Mucosa of rectum (tissue), 2 donors: ENCODE results near the gene OPCML.

Experiments used
- H3K27ac ChIP-seq, 2 donors: one replicate each; pipeline ENCODE4 v1.7.0; 2013; ENCODE audit warnings: inconsistent platforms in 2 of 2, low read depth in 2 of 2, low read length in 2 of 2
- H3K27me3 ChIP-seq, 2 donors: one replicate each; pipeline ENCODE4 v1.7.0; 2013; ENCODE audit warnings: low read length in 2 of 2; ENCODE audit not compliant: control insufficient read depth in 2 of 2, insufficient read depth in 2 of 2
- H3K36me3 ChIP-seq, 2 donors: one replicate each; pipeline ENCODE4 v1.7.0; 2013; ENCODE audit warnings: low read length in 2 of 2; ENCODE audit not compliant: control insufficient read depth in 2 of 2, insufficient read depth in 2 of 2
- H3K4me1 ChIP-seq, 2 donors: one replicate each; pipeline ENCODE4 v1.7.0; 2013; ENCODE audit warnings: low read length in 2 of 2, mild to moderate bottlenecking in 1 of 2; ENCODE audit not compliant: control insufficient read depth in 2 of 2, insufficient read depth in 2 of 2
- H3K4me3 ChIP-seq, 2 donors: one replicate each; pipeline ENCODE4 v1.7.0; 2013; ENCODE audit warnings: low read length in 2 of 2
- H3K9ac ChIP-seq, 2 donors: one replicate each; pipeline ENCODE4 v1.7.0; 2013; ENCODE audit warnings: low read length in 2 of 2, low read depth in 1 of 2, mild to moderate bottlenecking in 1 of 2
- H3K9me3 ChIP-seq, 2 donors: one replicate each; pipeline ENCODE4 v1.7.0; 2013; ENCODE audit warnings: low read length in 2 of 2; ENCODE audit not compliant: control insufficient read depth in 2 of 2
- donor health status: healthy.
- donor health status: Normal muscosa, but diverticular disease.

The OPCML gene

GRCh38 chr11:133082453-133082781, 449.9 kb downstream of the OPCML start:
- Histone ChIP-seq H3K36me3 (no peaks in the 10 kb centered on the region), H3K9ac (no peak overlapping the region), H3K4me1 (peaks cover 0 to 2% of the 10 kb centered on the region in 2 donors), H3K9me3 (no peaks in the 10 kb centered on the region), H3K4me3 (no peak overlapping the region), H3K27ac (no peak overlapping the region), H3K27me3 (peaks cover 8 to 9% of the 10 kb centered on the region in 2 donors)

- Histone ChIP-seq H3K9ac (no peak overlapping the region), H3K4me3 (no peak overlapping the region), H3K27me3 (peaks cover 8 to 9% of the 10 kb centered on the region in 2 donors), H3K27ac (no peak overlapping the region), H3K36me3 (no peaks in the 10 kb centered on the region), H3K9me3 (no peaks in the 10 kb centered on the region), H3K4me1 (peaks cover 0 to 2% of the 10 kb centered on the region in 2 donors)
Observed at GRCh38 chr11:133081730-133082452, 450.4 kb downstream of the OPCML start.

- Histone ChIP-seq H3K4me3 (no peak overlapping the region), H3K27ac (no peak overlapping the region), H3K36me3 (no peaks in the 10 kb centered on the region), H3K9me3 (no peaks in the 10 kb centered on the region), H3K9ac (no peak overlapping the region), H3K27me3 (peaks cover 8 to 9% of the 10 kb centered on the region in 2 donors), H3K4me1 (peaks cover 0 to 2% of the 10 kb centered on the region in 2 donors)
Observed at GRCh38 chr11:133081020-133081419, 451.3 kb downstream of the OPCML start.

- no peak overlapping the region for H3K27ac ChIP-seq
Observed at GRCh38 chr11:133078591-133079404, 453.5 kb downstream of the OPCML start.

GRCh38 chr11:133078012-133078411, 454.3 kb downstream of the OPCML start:
- no peak overlapping the region for H3K9ac ChIP-seq
- H3K9me3 ChIP-seq: no peaks in the 10 kb centered on the region
- H3K4me3 ChIP-seq: no peak overlapping the region
- peaks cover 0 to 4% of the 10 kb centered on the region in 2 donors for H3K27me3 ChIP-seq
- no peaks in the 10 kb centered on the region for H3K36me3 ChIP-seq
- H3K4me1 ChIP-seq: no peaks in the 10 kb centered on the region
- H3K27ac ChIP-seq: no peak overlapping the region

More at GRCh38 chr11:133078591-133079404, 453.5 kb downstream of the OPCML start:
- no peaks in the 10 kb centered on the region for H3K9me3 ChIP-seq
- H3K27me3 ChIP-seq: peaks cover 6 to 8% of the 10 kb centered on the region in 2 donors
- H3K36me3 ChIP-seq: no peaks in the 10 kb centered on the region
- H3K4me3 ChIP-seq: no peak overlapping the region
- H3K9ac ChIP-seq: no peak overlapping the region
- H3K4me1 ChIP-seq: peaks cover 0 to 2% of the 10 kb centered on the region in 2 donors

GRCh38 chr11:133075351-133075750, 456.9 kb downstream of the OPCML start:
- no peak overlapping the region for H3K27ac ChIP-seq
- peaks cover under 1 to 4% of the 10 kb centered on the region in 2 donors for H3K27me3 ChIP-seq
- no peaks in the 10 kb centered on the region for H3K4me1 ChIP-seq
- H3K9me3 ChIP-seq: no peaks in the 10 kb centered on the region
- no peak overlapping the region for H3K9ac ChIP-seq
- H3K36me3 ChIP-seq: no peaks in the 10 kb centered on the region
- no peak overlapping the region for H3K4me3 ChIP-seq

GRCh38 chr11:133072858-133073582, 459.3 kb downstream of the OPCML start:
- H3K36me3 ChIP-seq: no peaks in the 10 kb centered on the region
- no peak overlapping the region for H3K9ac ChIP-seq
- no peaks in the 10 kb centered on the region for H3K4me1 ChIP-seq
- peaks cover under 1 to 3% of the 10 kb centered on the region in 2 donors for H3K27me3 ChIP-seq
- H3K4me3 ChIP-seq: no peak overlapping the region
- no peak overlapping the region for H3K27ac ChIP-seq
- no peaks in the 10 kb centered on the region for H3K9me3 ChIP-seq

GRCh38 chr11:133072378-133072777, 459.9 kb downstream of the OPCML start:
- Histone ChIP-seq H3K27me3 (peaks cover 0 to 3% of the 10 kb centered on the region in 2 donors), H3K4me1 (no peaks in the 10 kb centered on the region), H3K9me3 (no peaks in the 10 kb centered on the region), H3K27ac (no peak overlapping the region), H3K36me3 (no peaks in the 10 kb centered on the region), H3K9ac (no peak overlapping the region), H3K4me3 (no peak overlapping the region)

GRCh38 chr11:133070791-133071190, 461.5 kb downstream of the OPCML start:
- Histone ChIP-seq H3K9ac (no peak overlapping the region), H3K27ac (no peak overlapping the region), H3K4me1 (no peaks in the 10 kb centered on the region), H3K4me3 (no peak overlapping the region), H3K9me3 (no peaks in the 10 kb centered on the region), H3K27me3 (peaks cover 0 to 3% of the 10 kb centered on the region in 2 donors), H3K36me3 (no peaks in the 10 kb centered on the region)
